NCI-H1417 treated with DMSO at 0.1 percent for 48 hours (cell line): ENCODE results near the gene RMND5A.
"Not testable (repeated sequence)": the region's sequence is repeated elsewhere in the genome, so short reads cannot be mapped to it uniquely, and the experiment has no call there.

ENCODE experiments used
- DNase-seq: peaks from one replicate; lab custom pipeline; 2025; lab: John Stamatoyannopoulos, UW

Gene RMND5A

DNA sequence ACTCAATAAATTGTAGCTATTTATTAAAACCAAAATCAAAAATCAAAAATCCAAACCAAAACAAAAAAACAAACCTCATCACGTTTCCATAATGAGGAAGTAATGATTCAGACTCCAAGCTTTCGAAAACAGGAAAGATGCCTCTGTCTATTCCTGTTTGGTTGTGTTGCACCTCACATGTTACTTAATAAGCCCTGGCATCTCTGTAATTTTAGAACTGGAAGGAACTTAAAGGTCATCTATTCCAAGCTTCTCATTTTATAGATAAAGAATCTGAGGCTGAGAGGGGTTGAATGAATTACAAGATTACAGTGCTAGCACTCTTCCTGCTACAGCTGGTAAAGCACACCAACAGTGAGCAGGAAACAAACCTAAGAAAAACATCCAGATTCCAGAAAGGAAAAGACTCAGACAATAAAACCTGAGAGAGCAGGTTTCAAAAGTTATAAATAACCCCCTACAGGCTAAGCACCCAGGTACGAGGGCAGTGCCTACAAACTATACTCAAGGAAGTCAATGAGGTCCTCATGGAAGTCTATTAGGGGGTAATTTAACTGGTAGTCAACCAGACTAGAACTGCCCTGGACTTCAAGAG lies 5.4 kb upstream of the RMND5A start:
- DNase-seq, result not testable (repeated sequence)

DNA sequence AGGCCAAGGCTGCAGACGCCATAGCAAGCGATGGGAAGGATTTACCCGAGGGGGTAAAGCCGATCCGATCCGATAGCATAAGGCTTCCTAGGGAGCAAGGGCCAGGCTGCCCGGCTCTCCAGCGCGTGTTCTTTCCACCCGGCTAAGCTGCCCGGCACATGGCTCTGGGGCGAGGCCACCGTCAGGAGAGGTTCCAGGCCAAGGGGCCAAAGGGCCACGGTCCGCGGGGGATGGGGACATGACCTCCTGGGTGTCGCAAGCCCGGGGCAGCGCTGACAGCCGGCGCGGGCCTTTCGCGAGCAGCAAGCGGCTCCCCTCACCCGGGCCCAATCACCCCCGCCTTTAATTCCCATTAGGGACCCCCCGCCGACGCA lies 841 bp upstream of the RMND5A start:
- not testable (repeated sequence) for DNase-seq

DNA sequence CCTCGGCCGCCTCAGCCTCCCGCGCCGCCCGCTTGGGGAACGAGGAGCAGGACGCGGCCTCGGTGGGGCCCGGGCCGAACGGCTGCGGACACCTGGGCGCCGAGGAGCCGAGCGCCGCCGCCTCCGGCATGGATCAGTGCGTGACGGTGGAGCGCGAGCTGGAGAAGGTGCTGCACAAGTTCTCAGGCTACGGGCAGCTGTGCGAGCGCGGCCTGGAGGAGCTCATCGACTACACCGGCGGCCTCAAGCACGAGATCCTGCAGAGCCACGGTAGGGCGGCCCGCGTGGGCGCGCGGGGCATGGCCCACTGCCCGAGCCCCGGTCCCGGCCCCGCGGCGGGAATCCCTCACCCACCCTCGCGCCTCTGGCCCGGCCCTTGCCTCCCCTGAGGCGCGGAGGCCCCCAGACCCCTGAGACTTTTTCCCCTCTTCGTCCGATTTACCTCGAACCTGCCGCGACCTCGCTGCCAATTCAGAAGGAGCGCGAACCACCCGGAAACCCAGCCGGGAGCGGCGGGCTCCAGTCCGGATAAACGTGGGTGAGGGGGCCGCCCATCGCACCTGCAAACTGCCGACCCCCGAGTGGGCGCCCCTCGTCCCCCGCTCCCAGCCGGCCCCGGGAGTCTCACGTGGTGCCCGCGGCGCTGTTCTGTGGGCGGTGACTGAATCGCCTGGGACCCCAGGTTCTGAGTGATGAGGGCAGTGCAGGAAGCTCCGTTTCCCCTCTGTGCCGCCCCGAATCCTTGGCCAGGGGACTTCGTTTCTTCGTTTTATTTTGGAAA lies 639 bp downstream of the RMND5A start:
- DNase-seq, result not testable (repeated sequence)

DNA sequence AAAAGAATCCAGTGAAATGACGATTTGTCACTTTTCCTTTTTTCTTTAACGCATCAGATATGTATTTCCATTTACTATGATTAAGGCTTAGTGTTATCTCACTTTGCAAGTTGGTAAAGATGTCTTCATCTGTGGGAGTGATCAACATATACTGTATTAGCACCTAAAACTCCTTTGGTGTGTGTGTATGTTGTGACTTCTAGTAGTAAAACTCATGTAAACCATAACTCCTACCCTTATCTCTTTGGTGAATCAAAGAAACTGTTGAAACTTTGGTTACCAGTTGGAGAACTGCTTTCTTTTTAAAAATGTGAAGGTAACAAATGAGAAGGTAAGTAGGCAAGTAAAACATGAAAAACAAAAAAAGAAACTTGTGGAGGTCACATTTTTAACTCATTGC lies 5.6 kb downstream of the RMND5A start:
- not testable (repeated sequence) for DNase-seq

DNA sequence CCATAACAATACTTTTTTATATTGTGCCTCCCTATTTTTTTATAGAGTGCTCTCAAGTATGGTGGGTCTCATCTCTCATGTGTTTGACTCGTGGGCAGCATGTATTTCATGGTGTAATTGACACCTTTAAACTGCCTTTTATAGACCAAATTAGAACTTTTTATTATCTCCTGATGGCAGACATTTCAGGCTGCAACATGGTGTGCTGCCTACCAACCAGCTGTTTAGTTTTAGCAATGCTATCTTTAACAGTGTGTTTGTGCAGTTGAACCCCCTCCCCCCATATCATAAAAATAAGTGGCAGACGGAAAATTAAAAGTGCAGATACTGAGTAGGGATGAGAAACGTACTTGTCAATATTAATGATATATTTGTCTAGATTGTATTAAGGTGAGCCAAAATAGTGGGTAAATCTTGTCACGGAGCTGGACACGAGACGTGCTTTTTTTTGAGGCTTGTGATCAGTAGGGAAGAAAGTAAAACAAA lies 12.0 kb downstream of the RMND5A start:
- DNase-seq, result not testable (repeated sequence)

DNA sequence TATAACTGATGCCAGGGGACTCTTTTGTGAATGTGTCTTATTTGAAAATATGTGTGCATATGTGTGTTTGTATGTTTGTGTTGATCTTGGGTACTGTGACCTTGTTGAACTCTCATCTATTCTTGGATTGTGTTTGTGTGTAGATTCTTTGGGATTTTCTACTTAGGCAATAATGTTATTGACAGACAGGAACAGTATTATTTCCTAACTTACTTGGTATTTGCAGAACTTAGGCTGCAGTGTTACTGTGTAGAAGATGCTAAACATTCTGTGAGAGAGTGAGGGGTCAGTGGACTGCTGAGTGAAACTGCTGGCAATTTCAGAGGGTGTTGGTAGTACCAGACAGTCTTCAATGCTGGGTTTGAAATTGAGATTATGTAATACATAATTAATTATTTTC lies 12.7 kb downstream of the RMND5A start:
- not testable (repeated sequence) for DNase-seq

DNA sequence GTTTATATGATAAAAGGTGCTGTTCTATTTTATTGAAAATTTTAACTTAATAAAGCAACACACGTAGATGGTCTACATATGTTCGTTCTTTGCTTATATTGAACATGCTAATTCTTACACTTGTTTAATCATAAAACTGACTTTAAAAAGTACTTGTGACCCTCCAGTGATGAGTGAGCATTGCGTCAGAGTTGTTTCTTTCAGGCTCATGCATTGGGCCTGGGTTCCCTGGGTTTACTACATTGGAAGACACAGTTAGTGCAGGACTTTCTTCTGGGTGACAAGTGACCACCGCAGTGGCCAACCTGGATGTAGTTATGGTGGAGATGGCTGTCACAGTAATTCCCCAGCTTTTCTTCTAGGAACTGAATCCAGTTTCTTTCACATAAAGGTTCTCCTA lies 13.4 kb downstream of the RMND5A start:
- DNase-seq, result not testable (repeated sequence)

DNA sequence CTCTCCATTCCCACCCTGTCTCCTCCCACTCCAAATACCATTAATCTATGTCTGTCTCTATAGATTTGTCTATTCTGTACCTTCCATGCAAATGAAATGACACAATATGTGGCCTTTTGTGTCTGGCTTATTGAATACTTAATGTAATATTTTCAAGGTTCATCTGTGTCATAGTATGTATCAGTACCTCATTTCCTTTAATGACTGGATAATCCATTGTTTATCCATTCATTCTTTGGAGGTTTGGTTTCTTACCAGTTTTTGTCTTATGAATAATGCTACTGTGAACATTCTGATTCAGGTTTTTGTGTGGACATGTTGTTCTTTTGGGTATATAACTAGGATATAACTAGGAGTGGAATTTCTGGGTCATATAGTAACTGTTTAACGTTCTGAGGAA lies 14.8 kb downstream of the RMND5A start:
- DNase-seq, result not testable (repeated sequence)

DNA sequence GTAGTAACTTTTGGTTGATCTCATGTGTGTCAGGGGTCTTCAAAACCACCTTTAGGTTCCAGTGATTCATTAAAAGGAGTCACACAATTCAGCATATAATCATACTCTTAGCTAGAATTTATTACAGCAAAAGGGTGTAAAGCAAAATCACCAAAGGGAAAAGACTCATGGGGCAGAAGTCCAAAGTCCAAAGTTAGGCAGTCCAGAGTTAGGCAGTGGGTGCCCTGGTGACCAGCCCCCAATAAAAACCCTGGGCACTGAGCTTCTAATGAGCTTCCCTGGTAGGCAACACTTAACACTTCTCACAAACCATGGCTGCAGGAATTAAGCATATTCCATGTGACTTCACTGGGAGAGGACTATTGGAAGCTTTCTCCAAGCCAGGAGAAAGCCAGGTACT lies 19.4 kb downstream of the RMND5A start:
- not testable (repeated sequence) for DNase-seq

DNA sequence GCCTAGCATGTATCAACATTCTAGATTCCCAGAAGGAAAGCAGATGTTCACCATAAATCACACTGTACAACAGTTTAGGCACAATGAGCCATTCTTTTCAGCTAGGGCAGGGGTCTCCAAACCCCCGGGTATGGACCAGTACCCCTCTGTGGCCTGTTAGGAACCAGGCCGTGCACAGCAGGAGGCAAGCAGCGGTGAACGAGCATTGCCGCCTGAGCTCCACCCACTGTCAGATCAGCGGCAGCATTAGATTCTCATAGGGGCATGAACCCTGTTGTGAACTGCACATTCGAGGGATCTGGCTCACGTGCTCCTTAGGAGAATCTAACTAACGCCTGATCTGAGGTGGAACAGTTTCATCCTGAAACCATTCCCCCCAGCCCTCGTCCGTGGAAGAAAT lies 19.8 kb downstream of the RMND5A start:
- not testable (repeated sequence) for DNase-seq

DNA sequence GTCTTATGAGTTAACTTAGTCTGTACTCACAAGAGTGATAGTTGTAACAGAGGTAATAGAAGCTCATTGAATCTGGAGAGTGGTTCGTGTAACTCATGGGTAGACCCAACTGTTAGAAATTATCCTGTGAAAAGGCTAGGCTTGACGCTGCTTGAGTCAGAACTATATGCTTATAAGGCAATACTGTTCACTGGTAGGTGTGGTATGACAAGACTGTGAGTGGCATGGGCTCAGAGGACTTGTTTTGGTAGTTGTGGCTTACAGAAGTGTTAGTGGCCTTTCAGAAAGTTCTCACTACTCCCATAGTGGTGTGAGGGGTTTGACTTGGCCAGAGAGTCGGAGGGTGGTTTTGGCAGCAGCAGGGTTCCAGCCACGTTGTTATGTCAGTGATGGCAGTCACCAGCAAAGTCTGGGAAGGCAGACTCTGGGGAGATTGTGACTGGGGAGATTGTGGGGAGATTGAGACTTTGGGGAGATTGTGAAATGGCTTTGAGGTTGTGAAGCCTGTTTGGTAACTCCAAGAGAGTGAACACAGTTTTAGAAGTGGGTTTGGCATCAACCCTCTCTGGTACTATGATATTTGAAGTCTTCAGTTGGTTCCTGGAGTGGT lies 21.9 kb downstream of the RMND5A start:
- not testable (repeated sequence) for DNase-seq

DNA sequence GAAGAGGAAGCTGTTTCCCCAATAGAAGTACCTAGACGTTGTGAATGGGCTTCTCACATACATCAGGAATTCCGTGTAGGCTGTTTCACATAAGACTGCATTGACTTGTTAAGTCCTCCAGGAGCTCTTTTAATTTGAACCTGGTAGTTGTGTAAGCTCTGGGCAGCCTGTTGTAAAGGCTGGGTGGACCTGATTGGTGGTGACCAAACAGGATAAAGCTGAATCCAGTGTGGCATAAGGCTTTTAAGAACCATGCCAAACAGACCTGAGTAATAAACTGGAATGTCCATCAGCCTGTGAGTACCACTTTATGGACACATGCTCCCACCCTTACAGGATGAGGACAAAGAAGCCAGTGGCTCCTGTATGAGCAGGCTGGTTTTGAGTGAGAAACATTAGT lies 24.1 kb downstream of the RMND5A start:
- no peak for DNase-seq

DNA sequence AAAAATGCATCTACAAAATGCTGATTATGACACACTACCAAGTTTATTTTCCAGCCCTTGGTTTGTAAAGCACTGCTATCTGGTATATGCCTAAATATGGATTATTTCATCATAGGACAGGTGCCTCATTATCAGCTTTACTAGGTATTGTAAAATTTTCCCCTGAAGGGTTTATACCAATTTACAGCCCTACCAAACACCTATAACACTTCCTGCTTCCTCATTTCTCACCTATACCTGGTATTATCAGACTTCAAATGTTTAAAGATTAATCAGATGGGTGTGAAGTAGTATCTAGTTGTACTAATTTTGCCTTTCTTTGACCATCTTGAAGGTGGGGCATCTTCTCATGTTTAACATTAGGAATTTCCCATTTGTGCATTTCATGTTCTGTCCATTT lies 26.8 kb downstream of the RMND5A start:
- no peak for DNase-seq

DNA sequence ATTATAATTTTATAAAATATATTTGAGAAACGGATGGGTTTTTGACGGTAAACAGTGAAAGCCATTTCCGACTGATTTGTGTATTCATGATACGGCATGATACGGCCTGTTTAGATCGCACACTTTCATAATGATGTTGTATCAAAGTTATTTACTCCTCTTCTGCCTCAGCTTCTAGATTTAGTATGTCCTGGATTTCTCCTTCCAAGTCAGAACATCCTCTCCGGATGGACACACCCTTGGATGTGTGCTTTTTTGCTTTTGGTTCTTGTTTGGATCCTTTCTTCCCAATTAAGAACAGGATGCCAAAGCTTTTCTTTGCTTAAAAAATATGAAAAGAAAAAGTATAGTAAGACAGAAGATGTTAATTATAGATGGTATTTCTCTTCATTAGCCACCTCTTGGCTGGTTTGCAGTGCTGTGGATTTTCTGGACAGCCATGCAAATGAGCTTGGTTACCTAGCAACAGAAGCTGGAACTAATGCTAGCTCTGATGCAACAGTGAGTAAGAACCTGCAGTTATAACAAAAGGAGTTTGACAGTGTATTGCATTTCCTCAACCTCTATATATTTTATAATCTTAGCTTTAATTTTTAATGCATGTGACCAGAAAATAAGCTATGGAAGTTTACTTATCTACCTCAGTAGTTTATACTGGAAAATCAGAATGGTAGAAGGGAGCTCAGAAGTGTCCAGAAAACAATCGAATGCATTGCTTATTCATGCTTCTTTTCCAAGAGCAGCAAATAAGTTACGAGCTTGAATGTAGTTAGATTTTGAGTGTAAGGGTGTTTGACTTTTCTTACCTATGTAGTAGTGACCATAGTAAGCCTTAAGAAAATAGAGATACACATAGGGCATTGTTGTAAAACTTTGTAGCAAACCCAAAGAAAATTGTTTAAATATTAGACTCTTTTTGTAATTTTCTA lies 27.9 kb downstream of the RMND5A start:
- DNase-seq, result no peak

DNA sequence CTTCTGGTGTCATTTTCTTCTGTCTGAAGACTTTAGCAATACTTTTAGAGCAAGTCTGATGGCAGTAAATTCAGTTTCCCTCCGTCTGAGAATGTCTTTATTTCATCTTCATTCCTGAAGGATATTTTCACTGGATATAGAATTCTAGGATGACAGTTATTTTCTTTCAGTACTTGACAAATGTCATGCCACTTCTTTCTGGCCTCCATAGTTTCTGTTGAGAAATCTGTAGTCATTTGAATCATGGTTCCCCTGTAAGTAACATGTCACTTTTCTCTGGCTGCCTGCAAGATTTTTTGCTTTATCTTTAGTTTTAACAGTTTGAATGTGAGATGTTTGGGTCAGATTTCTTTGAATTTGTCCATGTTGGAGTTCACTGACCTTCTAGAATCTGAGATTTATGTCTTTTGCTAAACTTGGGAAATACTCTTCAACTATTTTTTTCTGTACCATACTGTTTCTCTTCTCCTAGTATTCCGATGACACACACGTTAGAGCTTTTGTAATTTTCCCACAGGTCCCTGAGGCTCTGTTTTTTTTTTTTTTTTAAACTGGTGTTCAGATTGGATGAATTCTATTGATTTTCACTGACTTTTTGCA lies 30.2 kb downstream of the RMND5A start:
- DNase-seq, result no peak

DNA sequence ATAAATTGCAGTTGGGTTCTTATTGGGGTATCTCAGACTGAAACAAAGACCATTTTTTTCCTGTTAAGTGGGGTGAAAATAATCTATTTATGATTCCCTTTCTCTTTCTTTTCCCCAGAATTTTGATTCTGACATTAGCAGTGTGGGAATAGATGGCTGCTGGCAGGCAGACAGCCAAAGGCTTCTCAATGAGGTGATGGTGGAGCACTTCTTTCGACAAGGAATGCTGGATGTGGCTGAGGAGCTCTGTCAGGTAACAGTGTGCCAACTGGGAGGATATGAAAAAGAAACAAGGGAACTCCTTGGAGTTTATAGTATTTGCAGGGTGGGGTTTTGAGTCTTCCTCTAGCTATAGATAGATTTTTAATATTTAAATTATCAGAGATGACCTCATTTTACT lies 31.7 kb downstream of the RMND5A start:
- no peak for DNase-seq

DNA sequence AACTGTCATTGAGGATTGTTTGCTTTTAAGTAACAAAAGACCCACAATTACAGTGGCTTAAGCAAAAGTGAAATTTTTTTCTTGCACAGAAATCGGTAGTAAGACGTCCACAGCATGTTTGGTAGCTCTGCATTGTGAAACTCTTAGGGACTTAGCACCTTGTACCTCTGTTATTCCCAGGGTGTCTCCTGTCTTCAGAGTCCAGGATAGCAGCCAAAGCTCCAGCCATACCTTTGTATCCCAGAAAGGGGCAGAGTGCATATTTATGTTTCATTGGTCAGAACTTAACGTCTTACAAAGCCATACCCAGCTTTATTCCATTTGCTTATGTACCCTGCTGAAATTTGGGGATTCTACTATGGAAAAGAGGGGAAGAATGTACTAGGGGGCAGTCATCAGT lies 32.8 kb downstream of the RMND5A start:
- no peak for DNase-seq

DNA sequence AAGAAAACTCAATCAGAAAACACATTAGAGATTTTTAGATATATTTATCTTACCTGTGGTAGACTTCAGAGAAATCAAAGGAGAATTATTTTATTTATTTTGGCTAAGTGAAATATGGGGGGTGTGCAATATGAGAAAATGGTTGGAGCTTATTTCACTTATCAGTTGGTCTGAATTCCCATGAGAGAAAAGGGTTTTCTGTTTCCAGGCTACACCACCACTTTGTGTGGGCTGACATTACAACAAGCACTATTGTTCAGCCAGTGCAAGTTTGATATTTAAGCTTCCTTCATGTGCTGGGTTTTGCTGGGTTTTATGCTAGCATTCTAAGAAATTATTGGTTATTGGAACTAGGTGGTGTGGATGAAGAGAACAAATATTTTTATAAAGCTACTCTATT lies 33.5 kb downstream of the RMND5A start:
- DNase-seq, result no peak

DNA sequence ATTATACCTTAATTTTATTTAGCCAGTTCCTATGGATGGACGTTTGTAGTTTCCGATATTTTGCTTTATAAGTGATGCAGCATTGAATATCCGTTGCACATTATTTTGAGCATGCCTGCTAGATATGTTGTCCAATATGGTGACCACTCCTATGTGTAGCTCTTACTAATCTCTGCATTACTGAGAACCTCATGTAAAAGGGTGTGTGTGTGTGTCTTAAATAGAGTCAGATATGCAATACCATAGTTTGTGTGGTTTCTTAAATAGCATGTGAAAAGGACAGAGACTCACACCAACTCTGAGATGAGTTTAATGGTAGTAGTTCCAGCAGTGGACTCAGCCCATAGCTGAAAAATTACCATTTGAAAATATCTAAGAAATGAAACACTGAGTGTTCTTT lies 38.3 kb downstream of the RMND5A start:
- DNase-seq, result no peak

DNA sequence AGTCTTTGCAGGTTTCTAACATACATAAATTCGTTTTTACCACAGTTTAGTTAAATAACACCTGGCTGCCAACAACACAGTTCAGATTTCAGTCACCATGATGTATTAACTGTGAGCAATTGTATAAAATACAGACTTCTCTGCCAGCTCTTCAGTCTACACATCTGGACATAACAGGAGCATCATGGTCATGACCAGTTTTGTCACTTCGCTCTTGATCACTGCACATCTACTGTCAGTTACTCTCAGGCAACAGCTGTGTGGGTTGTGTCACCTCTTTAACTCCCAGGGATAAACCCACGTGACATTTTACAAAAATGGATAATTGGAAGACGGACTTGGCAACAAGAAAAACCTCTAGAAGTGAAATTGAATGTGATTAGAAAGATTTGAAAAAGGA lies 40.3 kb downstream of the RMND5A start:
- no peak for DNase-seq

DNA sequence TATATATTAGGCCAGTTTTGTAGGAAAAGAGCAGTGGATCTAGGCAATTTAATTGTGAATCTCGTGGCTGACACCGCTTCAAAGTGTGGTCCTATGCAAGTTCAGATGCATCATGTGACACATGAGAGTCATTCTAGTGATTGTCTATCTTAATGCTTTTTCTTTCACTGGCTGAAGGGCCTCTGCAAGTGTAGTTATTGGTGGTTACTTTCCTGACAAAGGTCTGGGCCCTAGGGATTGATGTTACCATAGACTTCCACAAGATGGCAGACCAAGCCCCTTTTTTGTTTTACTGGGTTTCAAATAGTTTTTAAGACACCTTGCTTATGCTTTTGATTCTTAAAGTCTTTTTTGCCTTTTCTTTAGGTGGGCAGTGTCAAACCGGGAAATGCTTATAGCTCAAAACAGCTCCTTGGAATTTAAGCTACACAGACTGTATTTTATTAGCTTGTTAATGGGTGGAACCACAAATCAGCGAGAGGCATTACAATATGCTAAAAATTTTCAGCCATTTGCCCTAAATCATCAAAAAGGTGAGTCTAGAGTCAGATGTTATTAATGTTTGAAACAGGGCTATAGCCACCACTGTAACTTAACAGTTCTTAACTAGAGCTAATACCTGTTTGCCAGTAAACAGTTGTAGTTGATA lies 44.7 kb downstream of the RMND5A start:
- DNase-seq, result no peak
